HAP-1 (cell line): ENCODE results near the gene HELT.
"Not testable (repeated sequence)": the region's sequence is repeated elsewhere in the genome, so short reads cannot be mapped to it uniquely, and the experiment has no call there.

Experiments
- DNase-seq, 2 experiments: peaks; one replicate each; pipeline ENCODE4 v3.0.0-alpha.2; 2016 to 2020; ENCODE audit warnings: low spot score in 2 of 2
- H3K27me3 ChIP-seq: fragments of 250-450 bp; sonication (Bioruptor Pico); 2 replicates; pipeline ENCODE4 v1.5.1; 2020; ENCODE audit warnings: low read depth, mild to moderate bottlenecking, moderate library complexity
- H3K36me3 ChIP-seq: fragments of 250-450 bp; sonication (Bioruptor Pico); replicated peaks from 2 replicates; pipeline ENCODE4 v1.5.1; 2020; ENCODE audit warnings: mild to moderate bottlenecking
- H3K4me1 ChIP-seq: fragments of 250-450 bp; sonication (Bioruptor Pico); 2 replicates; pipeline ENCODE4 v1.5.1; 2020; ENCODE audit warnings: mild to moderate bottlenecking
- H3K4me3 ChIP-seq: fragments of 250-450 bp; sonication (Bioruptor Pico); 2 replicates; pipeline ENCODE4 v1.5.1; 2020; ENCODE audit warnings: mild to moderate bottlenecking, moderate library complexity
- H3K9me3 ChIP-seq: fragments of 250-450 bp; sonication (Bioruptor Pico); 2 replicates; pipeline ENCODE4 v1.5.1; 2020; ENCODE audit warnings: mild to moderate bottlenecking, moderate library complexity
- in situ Hi-C: fragments of 300-500 bp; cut with MboI; formaldehyde crosslinking; loops from 3 replicates; pipeline ENCODE4 v1.14.3; 2020; ENCODE audit warnings: low sequenced_read_pairs, inconsistent platforms, mixed read lengths

HELT gene, protein sequence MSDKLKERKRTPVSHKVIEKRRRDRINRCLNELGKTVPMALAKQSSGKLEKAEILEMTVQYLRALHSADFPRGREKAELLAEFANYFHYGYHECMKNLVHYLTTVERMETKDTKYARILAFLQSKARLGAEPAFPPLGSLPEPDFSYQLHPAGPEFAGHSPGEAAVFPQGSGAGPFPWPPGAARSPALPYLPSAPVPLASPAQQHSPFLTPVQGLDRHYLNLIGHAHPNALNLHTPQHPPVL

DNA sequence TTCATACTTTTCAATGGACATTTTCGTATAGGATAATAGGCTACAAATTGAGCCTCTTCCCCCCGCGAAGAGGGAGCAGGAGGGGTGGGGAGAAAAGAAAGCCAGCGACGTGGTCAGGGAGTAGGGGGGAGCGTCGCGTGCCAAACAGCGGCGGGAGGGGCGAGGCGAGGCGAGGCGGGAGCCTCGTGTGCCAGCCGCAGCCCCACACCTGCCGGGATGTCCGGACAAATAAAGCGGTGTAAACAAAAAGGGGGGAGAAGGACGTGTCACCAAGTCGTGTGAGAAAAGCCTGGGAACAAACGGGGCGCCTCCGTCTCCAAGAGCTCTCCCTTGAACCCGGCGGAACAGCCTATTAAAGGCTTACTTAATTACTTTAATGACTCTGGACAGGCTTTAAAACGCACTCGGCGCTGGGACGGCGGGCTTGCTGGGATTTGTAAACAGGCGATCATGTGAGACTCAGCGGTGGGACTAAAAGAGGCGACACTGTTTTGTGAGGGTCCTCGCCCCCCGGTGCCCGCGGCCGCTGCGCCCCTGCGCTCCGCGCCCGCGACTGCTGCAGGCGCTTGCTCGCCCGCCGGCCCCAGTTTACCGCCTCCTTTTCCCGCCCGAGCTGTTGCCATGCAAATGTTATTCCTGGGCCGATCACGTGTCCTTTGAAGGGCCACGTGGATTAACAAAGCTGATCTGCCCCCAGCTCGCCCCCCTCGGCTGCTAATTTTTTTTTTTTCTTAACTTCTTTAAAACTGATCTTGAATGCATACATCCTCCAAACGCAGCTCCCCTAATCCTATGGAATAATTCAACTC lies at the start of gene HELT:
Gene HELT (plus strand): TSS at position 527 of the 809 bp plus-strand sequence. CDS start 439 bp downstream, outside the sequence.
- Histone ChIP-seq H3K4me3 (no peak within 1 kb of the TSS), H3K36me3 (no peaks in the 10 kb centered on the region), H3K4me1 (no peaks in the 10 kb centered on the region), H3K9me3 (no peaks in the 10 kb centered on the region), H3K27me3 (peaks cover 65% of the 10 kb centered on the region)
- no peak for DNase-seq
- in situ Hi-C loops: no loop called here

DNA sequence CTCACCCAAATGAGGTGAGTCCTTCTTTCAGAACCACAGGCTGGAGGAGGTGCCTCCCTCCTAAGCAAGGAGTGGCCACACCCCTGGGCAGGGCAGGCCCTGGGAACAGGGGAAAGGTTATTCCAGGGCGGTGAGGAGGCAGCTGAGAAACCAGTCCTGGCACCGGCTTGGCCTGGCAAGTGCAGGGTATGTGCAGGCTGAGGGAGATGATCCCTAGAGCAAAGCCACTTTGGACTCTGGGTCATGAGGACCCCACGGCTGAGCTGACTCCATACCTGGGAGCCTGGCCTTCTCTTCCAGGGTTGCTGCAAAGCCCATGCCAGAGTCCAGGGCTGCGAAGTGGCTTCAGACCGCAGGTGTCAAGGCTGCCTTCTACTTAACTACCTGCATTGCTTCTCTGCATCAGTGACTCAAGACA lies 49.5 kb upstream of the HELT start:
- no peaks in the 10 kb centered on the region for H3K4me1 ChIP-seq
- no peaks in the 10 kb centered on the region for H3K36me3 ChIP-seq
- no peak overlapping the region for H3K4me3 ChIP-seq
- in situ Hi-C loops: no loop called here
- no peaks in the 10 kb centered on the region for H3K27me3 ChIP-seq
- DNase-seq: no peak
- H3K9me3 ChIP-seq: no peaks in the 10 kb centered on the region; the same call in 1 of the 2 replicates

DNA sequence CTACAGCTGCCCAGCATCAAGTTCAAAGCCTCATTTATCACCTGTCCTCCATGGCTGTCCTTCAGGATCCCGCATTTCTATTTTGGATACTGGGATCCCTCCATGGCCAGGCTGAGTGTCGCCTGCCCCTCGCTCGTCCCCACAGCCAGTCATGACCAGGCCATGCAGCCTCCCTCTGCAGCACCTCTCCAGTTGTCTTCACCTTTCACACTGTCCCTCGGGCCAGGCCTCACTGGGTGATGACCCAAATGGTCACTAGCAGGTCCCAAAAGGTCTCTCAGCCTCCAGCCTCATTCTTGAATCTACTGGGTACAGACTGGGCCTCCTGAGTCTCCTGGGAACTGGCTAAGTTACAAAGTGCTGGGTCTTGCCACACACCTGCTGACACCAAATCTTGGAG lies 48.7 kb upstream of the HELT start:
- DNase-seq: no peak
- Histone ChIP-seq H3K9me3 (no peaks in the 10 kb centered on the region), H3K36me3 (no peaks in the 10 kb centered on the region), H3K27me3 (no peaks in the 10 kb centered on the region), H3K4me1 (no peaks in the 10 kb centered on the region), H3K4me3 (no peak overlapping the region)
- in situ Hi-C loops: no loop called here

DNA sequence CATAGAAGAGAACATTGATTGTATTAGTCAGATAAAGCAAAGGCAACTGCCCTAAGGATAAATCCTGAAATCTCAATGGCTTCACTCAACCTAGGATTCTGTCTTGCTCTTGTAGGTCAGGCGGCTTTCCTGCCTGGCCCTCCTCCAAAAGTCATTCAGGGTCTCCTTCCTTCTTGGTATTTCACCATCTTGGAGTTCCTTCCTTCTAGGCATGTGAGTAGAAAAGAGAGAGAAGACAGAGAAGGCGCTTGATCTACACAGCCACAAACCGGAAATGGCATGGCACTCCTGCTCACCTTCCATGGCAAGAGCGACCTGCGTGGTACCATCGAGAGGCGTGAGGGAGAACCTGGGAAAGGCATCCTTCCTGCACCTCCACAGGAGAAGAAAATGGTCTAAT lies 45.3 kb upstream of the HELT start:
- in situ Hi-C loops: no loop called here
- Histone ChIP-seq H3K27me3 (no peaks in the 10 kb centered on the region; the same call in 1 of the 2 replicates), H3K4me1 (no peaks in the 10 kb centered on the region), H3K4me3 (no peak overlapping the region), H3K36me3 (no peaks in the 10 kb centered on the region), H3K9me3 (no peaks in the 10 kb centered on the region)
- no peak for DNase-seq

DNA sequence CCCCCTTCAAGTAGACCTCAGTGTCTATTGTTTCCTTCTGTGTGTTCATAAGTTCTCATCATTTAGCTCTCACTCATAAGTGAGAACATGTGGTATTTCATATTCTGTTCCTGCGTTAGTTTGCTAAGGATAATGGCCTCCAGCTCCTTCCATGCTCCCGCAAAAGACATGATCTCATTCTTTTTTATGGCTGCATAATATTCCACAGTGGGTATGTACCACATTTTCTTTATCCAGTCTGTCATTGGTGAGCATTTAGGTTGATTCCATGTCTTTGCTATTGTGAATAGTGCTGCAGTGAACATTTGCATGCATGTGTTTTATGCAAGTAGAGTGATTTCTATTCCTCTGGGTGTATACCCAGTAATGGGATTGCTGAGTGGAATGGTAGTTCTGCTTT lies 41.9 kb upstream of the HELT start:
- DNase-seq, in situ Hi-C loops, H3K36me3 ChIP-seq, H3K27me3 ChIP-seq, H3K4me1 ChIP-seq, H3K9me3 ChIP-seq, H3K4me3 ChIP-seq: not testable (repeated sequence)

DNA sequence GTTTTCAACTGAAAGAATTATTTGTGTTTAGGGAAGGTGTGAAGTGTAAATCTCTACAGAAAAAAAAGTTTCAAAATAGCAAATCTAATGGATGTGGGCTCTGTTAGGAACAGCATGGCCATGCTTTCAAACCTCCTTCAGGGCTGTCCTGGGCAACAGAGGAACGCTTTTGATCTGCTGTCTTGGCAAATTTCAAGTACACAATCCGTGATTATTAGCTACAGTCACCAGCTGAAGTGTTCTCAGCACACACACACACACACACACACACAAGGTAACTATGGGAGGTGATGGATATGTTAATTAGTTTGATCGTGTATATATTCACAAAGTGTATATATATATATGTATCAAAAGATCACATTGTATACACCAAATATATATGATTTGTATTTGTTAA lies 40.5 kb upstream of the HELT start:
- H3K4me1 ChIP-seq: no peaks in the 10 kb centered on the region
- no peaks in the 10 kb centered on the region for H3K9me3 ChIP-seq
- no peak overlapping the region for H3K4me3 ChIP-seq
- H3K36me3 ChIP-seq: no peaks in the 10 kb centered on the region
- no peak for DNase-seq
- H3K27me3 ChIP-seq: no peaks in the 10 kb centered on the region; the same call in 1 of the 2 replicates
- in situ Hi-C loops: no loop called here

DNA sequence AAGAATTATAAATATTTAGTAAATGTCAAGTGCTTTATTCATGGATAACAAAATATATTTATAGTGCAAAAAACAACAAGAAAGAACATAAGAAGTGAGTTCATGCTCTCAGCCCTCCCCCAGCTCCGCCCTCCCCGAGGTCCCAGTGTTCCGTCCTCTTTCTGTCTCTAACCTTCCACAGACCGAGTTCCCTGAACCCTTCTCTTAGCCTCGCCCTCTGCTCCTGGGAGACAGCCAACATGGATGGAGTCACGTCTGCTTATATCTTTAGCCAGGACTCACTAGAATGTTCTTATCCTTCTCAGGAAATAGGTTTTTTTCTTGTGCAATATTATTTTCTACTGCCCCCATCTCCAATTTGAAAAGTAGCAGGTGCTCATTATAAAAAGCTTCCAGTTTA lies 40.1 kb upstream of the HELT start:
- no peaks in the 10 kb centered on the region for H3K9me3 ChIP-seq
- no peak for DNase-seq
- in situ Hi-C loops: no loop called here
- no peaks in the 10 kb centered on the region; the same call in 1 of the 2 replicates for H3K27me3 ChIP-seq
- H3K36me3 ChIP-seq: no peaks in the 10 kb centered on the region
- H3K4me1 ChIP-seq: no peaks in the 10 kb centered on the region
- no peak overlapping the region for H3K4me3 ChIP-seq

DNA sequence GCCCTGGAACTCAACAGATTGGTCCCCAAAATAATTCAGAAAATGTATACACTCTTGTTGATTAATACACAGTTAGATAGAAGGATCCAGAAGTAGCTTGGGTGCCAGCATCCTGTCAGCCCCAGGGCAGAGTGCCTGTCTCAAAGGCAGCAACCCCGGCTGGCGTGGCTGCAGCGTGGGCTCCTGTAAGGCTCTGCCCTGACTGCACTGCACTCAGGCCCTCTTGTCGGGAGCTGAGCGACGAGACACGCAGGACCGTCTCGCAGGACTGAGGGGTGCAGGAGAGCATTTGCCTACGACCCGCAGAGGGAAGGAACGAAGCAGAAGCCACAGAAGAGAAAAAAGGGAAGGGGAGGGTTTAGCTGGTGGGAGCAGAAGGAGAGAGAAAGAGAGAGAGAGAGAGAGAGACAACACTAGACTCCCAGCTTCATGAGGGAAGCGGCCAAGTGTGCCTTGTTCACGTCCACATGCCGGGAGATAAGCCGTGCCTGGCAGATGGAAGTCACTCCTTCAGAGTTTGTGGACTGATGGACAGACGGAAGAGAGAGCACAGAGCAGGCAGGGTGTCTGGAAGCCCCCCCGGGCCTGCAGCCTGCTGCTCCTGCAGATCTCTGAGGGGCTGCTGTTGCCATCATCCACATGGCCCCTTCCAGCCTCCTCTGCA lies 38.7 kb upstream of the HELT start:
- in situ Hi-C loops: loop anchor here (10.0 kb wide), 1 partner anchor 235 kb away; no protein-coding TSS in a partner anchor

DNA sequence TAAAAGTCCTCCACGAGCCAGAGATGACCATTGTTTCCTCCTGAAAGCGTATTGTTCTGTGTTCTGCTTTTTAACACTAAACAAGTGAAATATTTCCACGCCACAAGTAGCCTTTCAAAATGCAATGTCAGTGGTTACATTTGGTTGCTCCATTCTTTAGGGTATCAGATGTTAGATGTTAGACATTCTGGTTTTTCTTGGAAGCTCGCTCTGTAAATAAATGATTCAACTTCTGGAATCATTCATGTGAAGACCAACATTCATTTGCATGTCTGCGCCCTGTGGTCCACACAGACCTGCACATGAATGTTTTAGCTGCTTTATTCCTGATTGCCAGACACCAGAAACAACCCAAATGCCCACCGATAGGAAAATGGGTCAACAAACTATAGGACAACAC lies 38.0 kb upstream of the HELT start:
- Histone ChIP-seq H3K36me3 (no peaks in the 10 kb centered on the region), H3K9me3 (no peaks in the 10 kb centered on the region), H3K27me3 (no peaks in the 10 kb centered on the region), H3K4me3 (no peak overlapping the region), H3K4me1 (no peaks in the 10 kb centered on the region)
- in situ Hi-C loops: loop anchor here (10.0 kb wide), 1 partner anchor 235 kb away; no protein-coding TSS in a partner anchor
- DNase-seq: no peak

More for the DNA sequence above, 38.7 kb upstream of the HELT start:
- no peaks in the 10 kb centered on the region for H3K4me1 ChIP-seq
- H3K27me3 ChIP-seq: no peaks in the 10 kb centered on the region; the same call in 1 of the 2 replicates
- no peaks in the 10 kb centered on the region for H3K36me3 ChIP-seq
- H3K4me3 ChIP-seq: no peak overlapping the region
- no peaks in the 10 kb centered on the region for H3K9me3 ChIP-seq
- no peak for DNase-seq

DNA sequence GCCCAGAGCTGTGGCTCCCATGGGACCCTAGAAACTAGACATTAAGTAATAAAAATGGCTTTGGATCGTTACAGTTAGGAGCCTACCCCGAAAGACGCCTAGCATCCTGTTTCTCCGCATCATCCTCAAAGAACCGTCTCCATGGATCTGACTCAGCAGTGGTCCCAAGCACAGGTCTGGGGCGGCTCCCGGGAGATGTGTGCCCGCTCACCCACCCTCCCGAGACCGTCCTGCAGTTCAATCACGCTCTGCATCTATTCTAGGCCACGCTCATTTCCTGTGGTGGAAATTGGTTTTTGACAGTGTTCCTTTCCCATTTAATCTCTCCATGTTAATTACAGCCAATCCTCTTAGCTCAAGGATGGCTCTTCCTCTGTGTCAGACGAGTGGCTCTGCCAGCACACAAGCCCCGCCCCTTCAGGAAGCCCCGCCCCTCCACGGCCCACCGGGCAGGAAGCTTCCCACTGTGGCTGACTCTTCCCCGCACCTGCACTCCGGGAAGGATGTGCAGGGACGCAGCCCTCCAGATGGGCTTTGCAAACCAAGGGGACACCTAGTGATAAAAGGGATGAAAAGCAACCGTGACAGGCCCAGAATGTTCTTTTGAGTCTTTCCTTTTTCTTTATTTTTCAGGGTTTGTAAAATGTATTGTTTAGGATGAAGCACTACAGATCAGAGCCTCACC lies 34.5 kb upstream of the HELT start:
- Histone ChIP-seq H3K4me1 (no peaks in the 10 kb centered on the region), H3K4me3 (no peak overlapping the region), H3K9me3 (no peaks in the 10 kb centered on the region), H3K27me3 (no peaks in the 10 kb centered on the region), H3K36me3 (no peaks in the 10 kb centered on the region)
- in situ Hi-C loops: loop anchor here (10.0 kb wide), 1 partner anchor 239 kb away; no protein-coding TSS in a partner anchor
- peak; percentile 18 to 88 for DNase-seq

DNA sequence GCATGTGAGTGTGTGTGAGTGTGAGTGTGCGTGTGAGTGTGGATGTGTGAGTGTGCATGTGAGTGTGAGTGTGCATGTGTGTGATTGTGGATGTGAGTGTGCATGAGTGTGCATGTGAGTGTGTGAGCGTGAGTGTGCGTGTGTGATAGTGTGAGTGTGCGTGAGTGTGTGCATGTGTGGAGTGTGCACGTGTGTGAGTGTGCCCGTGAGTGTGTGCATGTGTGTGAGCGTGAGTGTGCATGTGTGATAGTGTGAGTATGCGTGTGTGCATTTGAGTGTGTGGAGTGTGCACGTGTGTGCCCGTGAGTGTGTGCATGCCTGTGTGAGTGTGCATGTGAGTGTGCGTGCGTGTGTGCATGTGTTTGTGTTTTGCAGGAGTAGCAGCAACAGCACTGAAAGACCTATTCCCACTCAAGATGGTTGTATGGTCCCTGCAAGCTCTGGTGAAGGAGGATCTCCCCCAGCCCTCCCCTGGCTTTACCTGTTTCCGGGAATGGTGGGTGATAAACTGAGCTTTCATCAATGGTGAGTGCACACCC lies 30.7 kb upstream of the HELT start:
- H3K4me3 ChIP-seq: no peak overlapping the region
- no peaks in the 10 kb centered on the region for H3K9me3 ChIP-seq
- DNase-seq: no peak
- H3K36me3 ChIP-seq: no peaks in the 10 kb centered on the region
- no peaks in the 10 kb centered on the region for H3K4me1 ChIP-seq
- in situ Hi-C loops: loop anchor here (10.0 kb wide), 1 partner anchor 243 kb away; no protein-coding TSS in a partner anchor
- H3K27me3 ChIP-seq: 0 out of 2 replicates have a peak, but pooled peaks cover 8% of the 10 kb centered on the region

DNA sequence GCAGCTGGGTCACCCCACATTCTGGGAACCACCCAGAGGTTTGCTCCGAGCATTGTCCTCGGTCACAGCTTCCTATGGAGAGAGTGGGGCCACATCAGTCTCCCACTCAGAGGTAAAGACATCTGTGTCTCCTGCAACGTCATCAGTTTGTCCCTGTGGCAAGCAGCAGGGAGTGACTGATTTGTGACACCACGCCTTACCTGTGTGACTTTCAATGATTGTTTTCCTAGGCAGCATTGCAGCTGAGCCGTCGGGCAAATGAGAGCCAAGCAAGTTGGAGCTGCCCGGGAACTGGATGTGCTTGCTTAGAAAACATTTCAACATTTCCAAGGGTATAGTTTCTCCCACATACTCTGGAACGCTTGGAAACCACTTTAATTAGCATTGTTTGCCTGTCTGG lies 29.7 kb upstream of the HELT start:
- H3K4me3 ChIP-seq: no peak overlapping the region
- no peaks in the 10 kb centered on the region for H3K9me3 ChIP-seq
- in situ Hi-C loops: loop anchor here (10.0 kb wide), 1 partner anchor 244 kb away; no protein-coding TSS in a partner anchor

DNA sequence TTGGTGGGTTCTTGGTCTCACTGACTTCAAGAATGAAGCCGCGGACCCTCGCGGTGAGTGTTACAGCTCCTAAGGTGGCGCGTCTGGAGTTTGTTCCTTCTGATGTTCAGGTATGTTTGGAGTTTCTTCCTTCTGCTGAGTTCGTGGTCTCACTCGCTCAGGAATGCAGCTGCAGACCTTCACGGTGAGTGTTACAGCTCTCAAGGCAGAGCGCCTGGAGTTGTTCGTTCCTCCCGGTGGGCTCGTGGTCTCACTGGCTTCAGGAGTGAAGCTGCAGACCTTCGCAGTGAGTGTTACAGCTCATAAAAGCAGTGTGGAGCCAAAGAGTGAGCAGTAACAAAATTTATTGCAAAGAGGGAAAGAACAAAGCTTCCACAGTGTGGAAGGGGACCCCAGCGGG lies 29.0 kb upstream of the HELT start:
- in situ Hi-C loops: loop anchor here (10.0 kb wide), 1 partner anchor 244 kb away; no protein-coding TSS in a partner anchor
- not testable (repeated sequence) for H3K9me3 ChIP-seq, H3K36me3 ChIP-seq, DNase-seq, H3K4me1 ChIP-seq, H3K27me3 ChIP-seq, H3K4me3 ChIP-seq

More for the DNA sequence above, 29.7 kb upstream of the HELT start:
- no peak for DNase-seq
- no peaks in the 10 kb centered on the region for H3K36me3 ChIP-seq
- no peaks in the 10 kb centered on the region for H3K4me1 ChIP-seq
- H3K27me3 ChIP-seq: peaks cover 8% of the 10 kb centered on the region; the same call in 1 of the 2 replicates
